MM.1S (cell line): ENCODE measurements around the gene DIS3L2.

Experiments
- CTCF ChIP-seq: fragments of 300-600 bp; sonication (generic); IDR thresholded peaks from 2 replicates; pipeline ENCODE4 v1.5.1; 2016; ENCODE audit warnings: antibody characterized with exemption, low read length, mixed read lengths
- EZH2 ChIP-seq: fragments of 300-600 bp; sonication (generic); optimal IDR thresholded peaks from 2 replicates; pipeline ENCODE3; 2017; ENCODE audit warnings: low read depth, mild to moderate bottlenecking, antibody characterized with exemption, low read length, mixed read lengths

DNA sequence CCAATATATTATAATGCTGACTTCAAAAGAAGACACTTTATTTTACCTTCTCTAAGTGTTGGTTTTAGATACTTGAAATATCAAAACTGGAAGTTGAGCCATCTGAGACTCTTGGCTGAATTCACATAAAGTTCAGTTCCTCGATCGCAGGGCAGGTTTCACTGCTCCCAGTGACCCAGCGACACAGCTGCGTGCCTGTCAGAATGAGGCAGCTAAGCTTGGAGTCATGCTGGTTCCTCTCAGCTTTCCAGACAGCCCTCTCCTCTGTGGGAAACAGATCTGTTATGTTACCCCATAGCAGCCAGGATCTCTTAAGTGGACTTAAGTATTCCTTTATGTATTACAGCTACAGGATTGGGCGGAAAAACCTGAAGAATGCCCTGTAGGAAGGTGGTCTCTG is 274.2 kb downstream of the DIS3L2 start:
- TF ChIP-seq CTCF (no peak), EZH2 (no peak)
